GM18505 (cell line): ENCODE results near the gene PCCA.
"Not testable (repeated sequence)": the region's sequence is repeated elsewhere in the genome, so short reads cannot be mapped to it uniquely, and the experiment has no call there.

Source experiments
- ATAC-seq: cut with Tn5 transposase; IDR thresholded peaks from one replicate; pipeline ENCODE4 v1.9.1; 2021; ENCODE audit not compliant: unreplicated experiment
- POLR2A ChIP-seq: IDR thresholded peaks from 4 replicates; pipeline ENCODE4 v1.6.1; 2011; ENCODE audit warnings: borderline replicate concordance; ENCODE audit not compliant: insufficient read depth, insufficient read length; ENCODE audit errors: extremely low read depth

The PCCA gene

GRCh38 chr13:100518394-100519062 lies 429.6 kb downstream of the PCCA start:
- no peak for TF ChIP-seq POLR2A
- no peak for ATAC-seq

GRCh38 chr13:100519626-100520025 lies 430.7 kb downstream of the PCCA start:
- no peak for TF ChIP-seq POLR2A
- no peak for ATAC-seq

- no peak for ATAC-seq
- no peak for TF ChIP-seq POLR2A
Observed at GRCh38 chr13:100520936-100521850, 432.3 kb downstream of the PCCA start.

GRCh38 chr13:100521851-100522617 lies 433.1 kb downstream of the PCCA start:
- ATAC-seq: no peak
- TF ChIP-seq POLR2A: no peak

- no peak for ATAC-seq
- no peak for TF ChIP-seq POLR2A
Observed at GRCh38 chr13:100522618-100523309, 433.9 kb downstream of the PCCA start.

DNA sequence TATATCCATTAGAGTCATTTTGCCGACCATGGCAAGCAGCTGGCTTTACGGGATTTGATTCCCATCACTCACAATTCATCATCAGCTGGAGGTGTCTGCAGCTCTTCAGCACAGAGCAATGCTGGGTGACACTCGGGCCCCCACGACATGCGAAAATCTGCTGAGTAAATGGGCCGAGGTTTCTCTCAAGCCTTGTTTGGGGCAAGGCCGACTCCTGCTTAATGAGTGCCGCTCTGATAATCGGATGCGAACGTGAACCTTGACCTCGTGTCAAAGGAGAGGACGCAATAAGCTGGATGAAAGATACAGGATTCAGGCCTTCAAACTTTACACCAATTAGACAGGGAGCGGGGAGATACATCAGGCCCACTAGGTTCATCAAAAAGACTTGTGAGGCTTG lies 434.5 kb downstream of the PCCA start:
- TF ChIP-seq POLR2A: no peak
- no peak for ATAC-seq

DNA sequence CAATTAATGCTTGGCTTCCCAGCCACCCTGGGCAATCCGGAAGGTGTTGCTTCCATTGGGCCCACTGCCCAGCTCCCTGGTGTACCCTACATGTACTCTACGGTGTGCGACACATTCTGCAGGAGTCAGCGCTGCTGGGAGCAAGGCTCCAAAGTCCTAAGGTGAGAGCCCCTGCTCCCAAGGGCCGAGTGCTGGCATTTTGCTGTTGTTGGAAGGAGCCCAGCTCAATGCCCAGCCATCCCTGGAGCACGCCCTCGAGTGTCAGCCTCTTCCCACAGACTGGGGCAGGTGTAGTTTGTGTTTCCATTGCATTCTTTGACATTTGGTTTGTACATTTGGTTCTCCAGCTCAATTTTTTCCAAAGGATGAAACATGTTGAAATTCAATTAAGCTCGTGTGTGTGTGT lies 435.1 kb downstream of the PCCA start:
- TF ChIP-seq POLR2A: no peak

DNA sequence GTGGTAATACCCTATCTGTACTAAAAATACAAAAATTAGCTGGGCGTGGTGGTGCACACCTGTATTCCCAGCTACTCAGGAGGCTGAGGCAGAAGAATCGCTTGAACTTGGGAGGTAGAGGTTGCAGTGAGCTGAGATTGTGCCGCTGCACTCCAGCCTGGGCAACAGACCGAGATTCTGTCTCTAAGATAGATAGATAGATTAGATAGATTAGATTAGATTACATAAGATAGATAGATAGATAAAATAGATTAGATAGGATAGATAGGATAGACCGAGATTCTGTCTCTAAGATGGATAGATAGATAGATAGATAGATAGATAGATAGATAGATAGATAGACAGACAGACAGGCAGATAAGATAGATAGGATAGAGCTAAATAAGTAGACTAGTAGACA lies 435.8 kb downstream of the PCCA start:
- not testable (repeated sequence) for ATAC-seq

More for the DNA sequence above, 435.1 kb downstream of the PCCA start:
- no peak for ATAC-seq

DNA sequence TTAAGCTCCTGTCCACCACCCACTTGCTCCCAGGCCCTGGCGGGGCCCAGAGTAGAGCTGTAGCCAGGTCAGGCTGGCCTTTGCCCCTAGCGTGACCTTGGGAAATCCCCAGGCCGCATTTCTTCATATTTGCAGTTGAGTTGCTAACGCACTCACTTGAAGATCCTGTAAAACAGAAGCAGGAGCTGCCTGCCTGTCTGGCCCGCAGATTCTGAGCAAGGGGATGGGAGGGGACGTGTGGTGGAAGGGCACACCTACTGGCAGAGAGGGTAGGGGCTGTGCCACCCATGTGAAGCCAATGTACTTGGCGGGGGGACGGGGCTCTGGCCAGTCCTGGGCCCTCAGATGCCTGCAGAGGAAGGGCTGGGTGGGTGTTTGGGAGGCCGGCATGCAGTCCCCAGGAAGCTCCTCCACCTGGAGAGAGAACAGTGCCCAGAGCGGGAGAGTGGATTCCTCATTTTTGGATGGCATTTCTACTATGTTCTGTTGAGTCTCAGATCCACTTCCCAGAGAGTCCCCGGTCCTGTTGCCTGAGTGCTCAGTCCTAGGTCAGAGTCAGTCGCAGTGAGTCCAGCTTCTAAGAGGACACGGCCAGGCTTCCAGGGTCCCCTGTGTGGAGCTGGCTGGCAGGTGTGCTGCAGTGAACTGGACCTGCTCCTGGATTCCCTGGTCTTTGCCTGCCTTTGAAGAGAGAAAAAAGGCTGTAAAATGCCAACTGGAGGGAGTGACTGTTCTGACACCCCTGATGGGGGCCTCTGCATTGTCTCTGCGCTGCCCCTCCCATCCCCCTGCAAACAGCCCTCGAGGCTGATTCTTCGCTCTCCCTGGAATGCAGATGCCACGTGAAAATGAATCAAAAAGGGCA lies 436.8 kb downstream of the PCCA start:
- TF ChIP-seq POLR2A: no peak
- ATAC-seq: no peak

DNA sequence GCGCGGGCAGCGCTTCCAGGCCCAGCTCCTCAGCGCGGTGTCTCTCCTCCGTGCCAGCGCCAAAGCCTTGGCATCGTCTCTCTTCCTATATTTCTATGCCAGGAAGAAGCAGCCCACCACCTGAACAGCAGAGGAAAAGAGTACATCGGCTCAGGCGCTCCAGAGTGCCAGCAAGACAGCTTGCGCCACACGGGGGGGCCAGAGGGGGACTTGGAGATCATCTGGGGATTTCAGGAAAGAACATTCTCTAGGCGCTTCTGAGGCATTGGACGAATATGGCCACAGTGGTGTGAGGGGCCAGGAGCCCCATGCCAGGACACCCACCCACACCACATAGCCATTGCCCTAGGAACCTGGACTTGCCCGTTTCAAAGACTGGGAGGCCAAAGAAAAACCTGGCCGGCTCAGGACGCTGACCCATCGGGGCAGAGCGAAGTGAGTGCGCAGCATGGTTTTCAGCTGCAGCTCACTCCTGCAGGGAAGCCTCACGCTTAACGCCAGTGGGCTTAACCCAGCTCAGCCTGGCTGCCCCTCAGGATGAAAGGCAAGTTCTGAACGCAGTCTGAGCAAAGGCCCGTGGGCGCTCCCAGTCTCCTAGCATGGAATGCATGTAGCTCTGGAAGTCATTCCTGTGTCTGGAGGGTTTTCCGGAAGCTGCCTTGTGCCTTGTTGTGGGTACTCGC lies 437.6 kb downstream of the PCCA start:
- ATAC-seq: no peak
- TF ChIP-seq POLR2A: no peak

GRCh38 chr13:100527644-100528043 lies 438.8 kb downstream of the PCCA start:
- ATAC-seq: no peak

DNA sequence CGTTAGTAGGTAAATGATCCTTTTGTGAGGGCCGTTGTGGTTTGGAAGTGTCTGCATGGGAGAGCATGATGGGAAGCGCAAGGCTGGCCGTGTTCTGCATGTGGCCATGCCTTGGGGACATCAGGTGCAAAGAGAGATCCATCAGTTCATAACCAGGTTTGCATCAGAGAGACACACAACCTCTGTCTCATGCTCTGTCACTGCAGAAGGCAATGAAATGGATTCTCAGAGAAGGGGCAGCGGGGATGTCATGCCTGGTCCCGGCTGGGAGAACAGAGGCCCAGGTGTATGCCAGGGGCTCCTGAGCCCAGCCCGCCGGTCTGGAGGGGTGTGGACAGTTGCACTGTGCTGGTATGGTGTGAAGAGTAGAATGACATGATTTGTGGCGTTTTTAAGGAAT lies 439.5 kb downstream of the PCCA start:
- no peak for ATAC-seq
- TF ChIP-seq POLR2A: no peak

More at GRCh38 chr13:100527644-100528043, 438.8 kb downstream of the PCCA start:
- TF ChIP-seq POLR2A: no peak

DNA sequence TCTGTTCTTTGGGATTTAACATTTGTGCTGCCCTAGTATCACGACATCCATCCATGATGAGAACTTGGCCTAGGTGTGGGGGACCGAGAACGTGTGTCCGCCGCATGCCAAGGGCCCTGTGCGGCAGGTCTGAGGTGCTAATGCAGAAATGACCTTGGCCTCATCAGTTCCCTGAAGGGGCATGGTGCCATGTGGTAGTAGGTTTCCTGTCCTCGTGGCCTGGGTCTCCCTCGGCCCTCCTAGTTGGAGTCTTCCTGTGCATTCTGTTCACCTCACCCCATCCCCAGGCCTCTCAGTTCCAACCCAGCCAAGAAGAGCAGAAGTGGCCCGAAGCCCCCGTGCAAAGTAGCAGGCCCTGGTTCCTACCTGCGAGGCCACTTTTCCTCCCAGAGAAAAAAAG lies 439.9 kb downstream of the PCCA start:
- no peak for TF ChIP-seq POLR2A
- no peak for ATAC-seq
